KG1 (cell line): ENCODE data around the gene ELFN2.
"Not testable (repeated sequence)": the region's sequence is repeated elsewhere in the genome, so short reads cannot be mapped to it uniquely, and the experiment has no call there.

ENCODE experiments used
- DNase-seq: peaks from one replicate; lab custom pipeline; 2025; lab: John Stamatoyannopoulos, UW

The ELFN2 gene

GRCh38 chr22:37409459-37410050 is 17.7 kb downstream of the ELFN2 start:
- no peak for DNase-seq

- no peak for DNase-seq
Observed at GRCh38 chr22:37409031-37409430, 18.2 kb downstream of the ELFN2 start.

DNA sequence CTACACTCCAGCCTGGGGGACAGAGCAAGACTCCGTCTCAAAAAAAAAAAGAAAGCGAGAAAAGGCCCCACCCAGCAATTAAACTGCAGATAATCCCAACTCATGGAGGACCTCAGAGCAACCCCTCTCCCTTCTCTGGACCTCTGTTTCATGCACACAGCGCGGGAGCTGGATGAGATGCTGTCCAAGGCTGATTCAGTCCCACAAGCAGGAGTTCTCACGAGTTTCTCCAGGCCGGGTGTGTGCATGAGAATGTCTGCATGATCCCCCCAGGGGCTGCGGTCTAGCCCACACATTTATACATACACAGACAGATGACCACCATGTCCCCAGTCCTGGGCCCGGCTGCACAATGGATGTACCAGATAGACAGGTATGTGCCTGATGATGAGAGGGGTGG is 19.4 kb downstream of the ELFN2 start:
- DNase-seq, result no peak

DNA sequence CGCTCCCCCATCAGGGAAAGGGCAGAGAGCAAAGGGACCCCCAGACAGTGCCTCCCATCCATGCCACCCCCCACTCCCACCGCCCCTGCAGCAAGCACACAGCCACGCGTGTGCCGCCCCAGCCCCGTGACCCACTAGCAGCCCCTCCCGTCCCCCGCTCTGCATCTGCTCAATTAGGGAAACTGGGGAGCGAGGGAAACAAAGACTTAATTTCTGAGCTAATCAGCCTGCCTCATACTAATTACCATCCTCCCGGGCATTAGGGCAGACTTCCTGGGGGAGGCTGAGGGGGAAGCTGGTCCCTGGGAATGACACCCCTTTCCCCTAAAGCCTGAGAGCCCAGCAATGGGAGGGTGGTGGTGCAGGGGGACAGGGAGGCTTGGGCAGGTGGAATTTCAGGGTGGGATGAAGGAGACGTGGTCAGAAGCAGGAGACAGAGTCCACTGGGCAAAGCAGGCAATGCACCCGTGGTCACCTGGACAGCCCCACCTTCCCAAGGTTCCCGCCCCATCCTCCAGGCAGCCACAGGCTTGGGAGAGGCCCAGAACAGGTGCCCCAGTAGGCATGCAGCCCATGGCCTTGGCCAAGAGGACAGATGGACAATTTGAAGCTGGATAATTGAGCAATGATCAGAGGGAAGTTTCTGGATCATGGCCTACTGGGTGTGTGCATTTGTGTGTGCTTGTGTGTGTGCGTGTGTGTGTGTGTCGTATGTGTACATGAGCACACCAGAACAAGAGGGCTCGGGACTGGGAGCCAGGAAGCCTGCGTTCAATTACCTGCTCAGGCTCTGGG is 20.6 kb downstream of the ELFN2 start:
- DNase-seq, result no peak

GRCh38 chr22:37404091-37404490 is 23.2 kb downstream of the ELFN2 start:
- DNase-seq, result no peak

GRCh38 chr22:37403267-37403960 is 23.9 kb downstream of the ELFN2 start:
- DNase-seq, result no peak

DNA sequence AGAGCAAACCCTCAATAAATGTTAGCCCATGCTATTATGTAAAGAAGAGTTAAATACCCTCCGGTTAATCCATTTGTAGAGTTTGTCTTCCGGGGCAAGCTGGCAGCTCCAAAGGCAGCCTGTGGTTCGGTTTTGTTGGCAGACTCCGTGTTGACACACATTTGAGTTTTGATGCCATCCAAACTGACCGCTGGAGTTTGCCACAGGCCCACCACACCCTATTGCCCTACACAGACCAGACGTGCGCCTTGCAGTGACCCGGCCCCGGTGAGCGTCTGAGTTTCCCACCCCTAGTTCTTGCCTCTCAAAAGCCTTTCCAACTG is 25.1 kb downstream of the ELFN2 start:
- DNase-seq, result no peak

DNA sequence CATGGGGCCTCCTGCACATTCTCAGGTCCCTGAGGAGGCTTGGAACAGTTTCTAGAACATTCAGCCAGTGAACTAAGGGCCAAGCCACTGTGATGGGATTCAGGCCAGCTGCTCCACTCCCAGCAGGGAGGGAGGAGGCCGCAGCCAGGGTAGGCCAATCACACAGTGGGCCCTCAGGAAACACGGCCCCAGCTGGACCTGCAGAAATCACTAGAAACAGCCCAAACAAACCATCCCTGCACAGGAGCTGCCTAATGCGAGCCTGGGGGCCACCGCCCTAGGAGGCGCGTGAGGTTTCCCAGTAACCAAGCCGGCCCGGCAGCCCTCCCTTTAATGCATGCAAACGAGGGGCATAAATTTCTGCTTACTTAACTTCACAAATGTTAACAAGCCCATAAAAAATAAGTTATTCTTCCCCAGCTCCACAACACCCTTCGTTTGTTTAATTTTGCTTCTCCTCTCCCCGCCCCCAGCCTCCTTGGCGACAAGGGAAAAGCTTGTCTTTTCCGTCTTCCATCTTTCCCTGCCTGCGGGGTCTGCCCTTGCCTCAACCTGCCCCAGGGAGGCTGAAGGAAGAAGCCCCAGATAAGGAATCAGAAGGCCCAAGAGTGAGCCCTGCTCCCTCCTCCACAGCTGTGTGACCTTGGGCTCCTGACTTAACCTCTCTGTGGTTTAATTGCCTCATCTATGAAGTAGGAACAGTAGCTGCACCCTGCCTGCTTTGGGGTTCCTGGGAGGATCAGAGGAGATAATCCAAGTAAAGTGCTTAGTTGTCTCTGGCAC is 25.7 kb downstream of the ELFN2 start:
- DNase-seq, result no peak

DNA sequence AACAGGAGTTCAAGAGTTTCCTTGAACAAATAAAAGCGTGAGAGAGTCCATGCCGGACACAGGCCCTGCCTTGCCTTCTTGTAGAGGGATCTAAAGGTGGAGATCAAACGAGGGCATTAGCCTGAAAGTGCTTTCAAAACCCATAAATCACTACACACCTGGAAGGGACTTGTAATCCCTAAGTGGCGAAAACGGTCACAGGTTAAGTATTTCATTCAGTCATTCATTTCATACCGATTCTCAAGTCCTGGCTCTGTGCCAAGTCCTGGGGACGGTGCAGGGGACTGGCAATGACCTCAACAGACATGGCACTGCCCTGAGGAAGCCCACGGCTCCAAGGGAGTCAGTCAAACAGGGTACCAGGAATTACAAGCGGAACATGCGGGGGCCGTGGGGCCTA is 26.6 kb downstream of the ELFN2 start:
- no peak for DNase-seq

- DNase-seq, result not testable (repeated sequence)
Observed at GRCh38 chr22:37399457-37399856, 27.8 kb downstream of the ELFN2 start.

- no peak for DNase-seq
Observed at GRCh38 chr22:37397226-37397625, 30.1 kb downstream of the ELFN2 start.

- DNase-seq, result no peak
Observed at GRCh38 chr22:37396488-37397084, 30.7 kb downstream of the ELFN2 start.

DNA sequence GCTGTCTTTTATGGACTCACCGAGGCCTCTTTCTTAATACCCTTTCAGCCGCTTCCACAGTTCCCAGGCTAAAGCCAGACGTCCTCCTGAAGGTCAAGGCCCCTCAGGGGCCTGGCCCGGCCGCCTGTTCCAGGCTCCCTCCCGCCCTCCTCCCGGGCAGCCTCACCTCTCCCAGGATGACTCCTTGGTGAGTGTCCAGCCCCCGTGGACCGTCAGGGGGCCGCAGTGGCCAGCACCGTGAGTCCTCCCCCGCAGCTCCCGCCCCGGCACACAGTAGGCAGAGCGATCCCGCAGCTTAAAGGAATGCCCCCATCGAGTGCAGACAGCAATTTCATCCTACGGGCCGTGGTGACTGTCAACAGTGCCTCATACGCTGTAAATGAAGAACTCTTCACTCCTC is 32.9 kb downstream of the ELFN2 start:
- DNase-seq, result no peak

DNA sequence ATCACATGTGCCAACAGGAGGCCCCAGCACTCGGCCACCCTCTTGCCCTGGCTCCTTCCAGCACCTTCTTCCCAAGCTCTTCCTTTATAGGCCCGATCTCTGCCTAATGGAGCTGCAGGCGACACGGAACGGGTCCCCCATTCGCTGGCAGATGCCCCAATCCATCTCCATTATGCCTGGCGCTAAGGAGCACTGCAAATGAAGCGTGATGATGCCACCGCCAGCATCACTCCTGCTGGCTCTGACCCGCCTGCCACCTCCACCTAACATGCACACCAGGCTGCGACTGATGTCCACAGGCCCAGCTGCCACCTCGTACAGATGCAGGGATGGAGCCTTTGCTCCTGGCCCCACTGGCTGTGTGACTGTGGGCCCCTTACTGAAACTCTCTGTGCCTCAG is 33.5 kb downstream of the ELFN2 start:
- DNase-seq, result no peak

DNA sequence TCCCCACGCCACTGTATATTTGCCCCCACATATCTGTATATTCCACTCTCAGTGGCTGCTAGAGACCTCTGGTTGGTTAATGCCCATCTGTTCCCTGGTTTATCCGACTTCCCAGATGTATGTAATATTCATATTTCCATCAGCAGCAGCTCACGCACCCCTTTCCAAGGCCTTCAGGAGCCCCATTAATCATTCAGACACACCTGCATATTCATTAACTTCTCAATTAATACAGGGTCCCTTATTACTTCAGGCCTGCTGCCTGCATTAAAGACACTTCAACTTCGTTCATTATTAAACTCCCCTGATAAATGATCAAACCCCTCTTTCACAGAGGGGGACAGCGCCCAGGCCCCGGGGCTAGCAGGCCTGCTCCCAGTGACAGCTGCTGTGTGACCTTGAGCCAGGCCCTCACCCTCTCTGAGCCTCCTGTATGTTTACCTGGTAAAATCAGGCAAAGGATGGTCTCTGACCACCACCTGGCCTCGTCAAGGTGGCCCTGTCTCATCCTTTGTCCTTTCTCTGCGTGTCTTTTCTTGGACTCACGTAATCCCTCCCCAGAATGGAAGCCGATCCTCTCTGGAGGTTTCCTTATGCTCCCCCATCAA is 34.5 kb downstream of the ELFN2 start:
- DNase-seq, result no peak

GRCh38 chr22:37391702-37392101 is 35.6 kb downstream of the ELFN2 start:
- DNase-seq, result no peak

GRCh38 chr22:37390075-37390474 is 37.2 kb downstream of the ELFN2 start:
- no peak for DNase-seq

DNA sequence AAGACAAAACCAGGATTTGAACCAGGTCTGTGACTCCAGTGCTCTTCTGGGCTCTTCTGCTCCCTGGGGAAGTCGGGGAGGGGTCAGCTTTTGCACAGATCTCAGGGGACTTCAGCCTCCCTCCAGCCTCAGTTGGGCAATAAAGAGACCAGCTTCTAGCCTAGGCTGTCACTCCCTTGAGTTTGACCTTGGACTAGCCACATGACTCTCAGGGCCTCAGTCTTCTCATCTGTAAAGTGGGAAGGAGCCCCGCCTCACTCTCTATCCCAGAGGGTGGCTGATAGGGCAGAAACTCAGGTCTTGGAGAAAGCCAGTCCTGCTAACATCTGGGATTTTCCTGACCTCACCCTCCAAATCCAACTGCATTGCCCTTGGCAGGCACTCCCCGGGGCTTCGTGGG is 38.7 kb downstream of the ELFN2 start:
- DNase-seq, result no peak

DNA sequence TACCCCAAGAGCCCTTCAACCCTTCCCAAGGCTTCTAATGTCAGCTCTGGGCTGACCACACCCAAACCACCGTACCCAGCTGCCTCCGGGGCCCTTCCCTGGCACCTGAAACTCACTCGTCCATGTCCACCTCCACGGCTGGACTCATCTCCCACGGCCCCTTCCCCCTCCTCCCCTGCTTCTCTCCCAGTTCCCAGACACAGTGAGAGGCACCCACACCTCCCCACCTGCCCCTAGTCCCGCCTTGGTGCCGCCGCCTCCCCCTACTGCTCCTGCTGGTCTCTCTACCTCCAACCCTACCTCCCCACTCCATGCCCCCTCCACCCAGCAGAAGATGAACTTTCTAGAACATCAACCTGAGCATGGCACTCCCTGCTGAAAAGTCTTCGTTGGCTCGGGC is 39.5 kb downstream of the ELFN2 start:
- no peak for DNase-seq

DNA sequence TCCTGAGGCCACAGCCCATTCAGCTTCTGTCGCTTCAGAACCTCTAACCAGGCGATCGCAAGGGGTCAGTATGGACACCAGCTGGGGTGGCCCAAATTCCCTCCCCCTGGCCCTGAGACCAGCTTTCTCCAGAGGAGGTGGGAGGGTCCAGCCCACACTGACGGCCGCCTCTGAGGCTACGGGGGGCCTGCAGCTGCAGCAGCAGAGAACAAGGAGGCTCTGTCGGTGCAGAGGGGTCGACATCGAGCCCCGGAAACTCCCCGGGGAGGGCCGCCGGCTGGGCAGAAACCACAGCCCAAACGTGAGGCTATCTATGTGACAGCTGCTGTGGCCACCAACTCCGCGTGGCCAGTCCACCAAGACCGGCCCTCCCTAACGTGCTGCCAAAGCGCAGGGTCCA is 40.8 kb downstream of the ELFN2 start:
- no peak for DNase-seq

DNA sequence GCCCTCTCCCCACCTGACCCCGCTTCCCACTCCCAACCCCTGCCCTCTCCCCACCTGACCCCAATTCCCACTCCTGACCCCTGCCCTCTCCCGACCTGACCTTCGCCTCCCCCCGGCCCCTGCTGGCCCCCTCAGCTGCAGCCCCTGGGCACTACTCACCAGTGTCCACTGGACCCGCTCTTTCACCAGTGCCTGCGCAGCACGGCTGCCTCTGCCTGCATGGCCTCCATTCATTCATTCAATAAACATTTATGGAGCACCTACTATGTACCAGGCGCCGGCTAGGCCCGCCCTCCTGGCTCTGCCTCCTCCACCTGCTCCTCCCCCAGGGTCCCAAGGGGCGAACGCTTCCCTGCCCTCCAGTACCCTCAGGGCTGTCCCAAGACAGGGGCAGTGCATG is 42.6 kb downstream of the ELFN2 start:
- no peak for DNase-seq

DNA sequence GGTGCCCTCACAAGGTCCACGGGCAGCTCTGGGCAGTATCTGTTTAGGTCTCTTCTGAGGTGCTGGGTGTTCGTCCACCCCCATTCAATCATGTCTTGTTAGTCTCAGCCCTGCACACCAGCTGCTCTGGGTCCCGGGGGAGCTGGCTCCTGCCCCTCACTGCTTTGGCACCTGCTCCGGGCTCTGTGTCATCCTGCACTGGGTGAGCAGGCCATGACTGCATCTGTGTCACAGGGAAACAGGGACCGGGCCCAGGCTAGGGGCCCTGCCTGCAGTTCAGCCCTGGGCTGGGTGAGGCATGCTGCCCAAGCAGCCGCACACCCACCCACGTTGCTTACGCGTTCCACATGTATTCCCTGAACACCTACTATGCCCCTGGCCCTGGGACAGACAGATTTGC is 43.9 kb downstream of the ELFN2 start:
- no peak for DNase-seq
